ENCODE results near the gene ADM2.

ADM2 gene

DNA sequence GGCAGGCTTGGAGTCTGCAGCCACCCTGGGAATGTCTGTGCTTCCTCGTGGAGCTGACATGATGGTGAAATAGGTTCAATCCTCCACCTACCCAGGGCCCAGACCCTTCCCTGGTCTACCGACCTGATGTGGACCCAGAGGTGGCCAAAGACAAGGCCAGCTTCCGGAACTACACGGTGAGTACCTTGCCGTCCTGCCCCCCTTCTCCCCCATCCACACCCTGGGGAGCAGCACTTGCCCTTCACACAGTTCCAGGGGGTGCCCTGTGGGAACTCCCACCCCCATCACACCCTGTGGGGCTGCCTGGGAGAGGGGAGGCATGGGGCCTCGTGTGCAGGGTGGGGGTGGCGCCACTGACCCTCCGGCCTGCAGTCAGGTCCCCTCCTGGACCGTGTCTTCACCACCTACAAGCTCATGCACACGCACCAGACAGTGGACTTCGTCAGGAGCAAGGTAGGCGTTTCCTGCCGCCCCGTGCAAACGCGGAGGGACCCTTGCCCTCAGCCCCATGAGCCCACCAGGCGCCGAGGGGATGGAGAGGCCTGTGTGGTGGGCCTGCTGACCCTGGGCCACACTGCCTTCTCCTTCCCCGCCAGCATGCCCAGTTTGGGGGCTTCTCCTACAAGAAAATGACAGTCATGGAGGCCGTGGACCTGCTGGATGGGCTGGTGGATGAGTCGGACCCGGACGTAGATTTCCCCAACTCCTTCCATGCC is 6.1 kb downstream of the ADM2 start:
- no peak for DNase-seq

DNA sequence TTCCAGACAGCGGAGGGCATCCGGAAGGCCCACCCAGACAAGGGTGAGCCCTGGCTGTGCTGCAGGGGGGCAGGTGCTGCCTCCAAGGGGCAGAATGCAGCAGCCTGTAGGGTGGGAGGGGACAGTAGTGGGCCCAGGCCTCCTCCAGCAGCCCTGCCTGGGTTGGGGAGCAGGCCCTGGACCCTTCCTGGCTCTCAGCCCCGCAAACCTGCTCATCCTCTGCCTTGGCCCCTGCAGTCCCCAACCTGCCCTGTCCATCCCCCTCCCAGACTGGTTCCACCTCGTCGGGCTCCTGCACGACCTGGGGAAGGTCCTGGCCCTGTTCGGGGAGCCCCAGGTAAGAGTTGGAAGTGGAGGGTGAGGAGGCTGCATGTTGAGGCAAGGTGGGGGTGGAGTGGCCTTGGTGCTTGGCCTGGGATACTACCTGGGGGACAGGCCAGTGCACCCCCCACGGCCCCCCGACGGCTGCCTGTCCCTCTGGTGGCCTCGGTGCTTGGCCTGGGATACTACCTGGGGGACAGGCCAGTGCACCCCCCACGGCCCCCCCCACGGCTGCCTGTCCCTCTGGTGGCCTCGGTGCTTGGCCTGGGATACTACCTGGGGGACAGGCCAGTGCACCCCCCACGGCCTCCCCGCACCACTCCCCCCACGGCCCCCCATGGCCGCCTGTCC is 6.8 kb downstream of the ADM2 start:
- DNase-seq = no peak

DNA sequence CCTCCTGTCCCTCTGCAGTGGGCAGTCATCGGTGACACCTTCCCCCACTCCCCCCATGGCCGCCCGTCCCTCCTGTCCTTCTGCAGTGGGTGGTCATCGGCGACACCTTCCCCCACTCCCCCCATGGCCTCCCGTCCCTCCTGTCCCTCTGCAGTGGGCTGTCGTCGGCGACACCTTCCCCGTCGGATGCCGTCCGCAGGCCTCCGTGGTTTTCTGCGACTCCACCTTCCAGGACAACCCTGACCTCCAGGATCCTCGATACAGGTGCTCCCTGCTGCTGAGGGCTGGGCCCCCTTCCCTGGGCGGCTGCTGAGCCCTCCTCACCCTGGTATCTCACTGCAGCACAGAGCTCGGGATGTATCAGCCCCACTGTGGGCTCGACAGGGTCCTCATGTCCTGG is 7.5 kb downstream of the ADM2 start:
- no peak for DNase-seq

DNA sequence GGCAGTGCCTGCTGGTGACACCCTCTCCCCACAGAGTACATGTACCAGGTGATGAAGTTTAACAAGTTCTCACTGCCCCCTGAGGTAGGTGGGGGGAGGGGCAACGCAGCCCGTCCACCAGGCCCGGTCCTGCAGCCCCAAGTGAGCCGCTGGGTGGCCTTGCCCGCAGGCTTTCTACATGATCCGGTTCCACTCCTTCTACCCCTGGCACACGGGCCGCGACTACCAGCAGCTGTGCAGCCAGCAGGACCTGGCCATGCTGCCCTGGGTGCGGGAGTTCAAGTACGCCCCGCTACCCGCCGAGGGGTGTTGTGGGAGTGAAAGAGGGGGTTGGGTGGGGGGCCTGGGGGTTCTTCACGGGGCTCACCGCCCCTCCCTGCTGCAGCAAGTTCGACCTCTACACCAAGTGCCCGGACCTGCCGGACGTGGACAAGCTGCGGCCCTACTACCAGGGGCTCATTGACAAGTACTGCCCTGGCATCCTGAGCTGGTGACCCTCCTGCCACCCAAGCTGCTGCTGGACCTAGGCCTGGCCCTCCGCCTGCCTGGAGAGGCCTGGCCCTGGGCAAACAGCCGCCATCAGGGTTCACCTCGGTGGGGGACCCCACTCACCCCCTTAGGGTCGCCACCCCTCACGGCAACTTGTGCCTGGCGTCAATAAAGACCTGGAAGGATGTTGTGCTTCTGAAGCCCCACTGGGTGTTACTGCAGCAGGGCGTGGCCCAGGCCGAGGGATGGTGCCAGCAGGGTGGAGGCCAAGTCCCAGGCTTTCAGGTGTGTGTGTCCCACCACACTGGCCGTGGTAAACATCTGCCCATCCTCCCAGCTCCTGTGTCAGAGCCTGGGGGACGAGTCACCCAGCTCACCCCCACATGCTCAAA is 8.3 kb downstream of the ADM2 start:
- DNase-seq = no peak

- DNase-seq = no peak
Observed at GRCh38 chr22:50490531-50491308, 9.4 kb downstream of the ADM2 start.

- no peak for DNase-seq
Observed at GRCh38 chr22:50497093-50497492, 15.8 kb downstream of the ADM2 start.

- no peak for DNase-seq
Observed at GRCh38 chr22:50498322-50498890, 17.1 kb downstream of the ADM2 start.

GRCh38 chr22:50500452-50500851 is 19.1 kb downstream of the ADM2 start:
- no peak for DNase-seq

GRCh38 chr22:50502096-50502495 is 20.8 kb downstream of the ADM2 start:
- no peak for DNase-seq

DNA sequence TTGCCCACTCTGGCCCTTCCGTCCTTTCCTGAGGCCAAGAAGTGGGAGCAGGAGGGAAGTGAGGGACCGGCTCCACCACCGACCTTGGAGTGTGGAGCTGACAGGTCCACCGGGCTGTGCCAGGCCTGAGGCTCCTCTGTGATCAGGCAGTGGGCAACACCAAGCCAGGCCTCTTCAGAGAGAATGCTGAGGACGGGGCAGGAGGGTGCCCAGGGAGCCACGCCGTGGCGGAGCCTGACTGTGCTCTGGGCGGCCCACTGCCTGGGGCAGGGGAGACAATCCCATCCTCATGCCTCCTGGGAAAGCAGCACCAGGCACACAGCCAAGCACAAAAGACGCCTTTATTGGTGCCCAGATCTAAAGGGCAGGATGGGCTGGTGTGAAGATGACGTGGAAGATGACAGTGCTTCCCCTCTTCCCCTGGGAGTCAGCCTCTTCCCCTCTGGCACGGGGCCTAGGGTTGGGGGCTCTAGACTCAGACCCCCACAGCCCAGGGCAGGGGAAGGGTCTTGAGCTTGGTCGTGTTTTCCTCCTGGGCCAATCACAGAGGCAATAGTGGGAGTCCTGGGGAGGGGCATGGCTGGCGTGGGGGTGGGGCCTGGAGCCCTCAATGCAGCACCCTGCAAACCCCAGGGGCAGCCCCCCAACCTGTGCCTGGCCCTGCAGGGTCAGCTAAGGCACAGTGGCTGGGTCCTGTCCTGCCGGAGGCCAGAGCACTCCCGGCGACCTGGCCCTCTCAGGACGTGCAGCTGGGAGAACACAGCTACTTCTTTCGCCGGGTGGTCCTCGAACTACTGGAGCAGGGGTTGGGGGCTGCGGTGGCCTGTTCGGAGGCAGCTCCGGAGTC is 21.5 kb downstream of the ADM2 start:
- DNase-seq = no peak

- DNase-seq = no peak
Observed at GRCh38 chr22:50503475-50504145, 22.3 kb downstream of the ADM2 start.

- no peak for DNase-seq
Observed at GRCh38 chr22:50504369-50505211, 23.2 kb downstream of the ADM2 start.

- DNase-seq = no peak
Observed at GRCh38 chr22:50505276-50505775, 24.0 kb downstream of the ADM2 start.

- no peak for DNase-seq
Observed at GRCh38 chr22:50505776-50506610, 24.6 kb downstream of the ADM2 start.

GRCh38 chr22:50506611-50507420 is 25.5 kb downstream of the ADM2 start:
- no peak for DNase-seq

GRCh38 chr22:50507421-50507990 is 26.2 kb downstream of the ADM2 start, which contains the start of gene LMF2:
TSS of gene LMF2 (minus strand) at chr22:50507702. CDS start at chr22:50507675, 27 bp downstream.
- peak; percentile 93 for DNase-seq

All from 8988T (cell line).